Stimulated activated memory B cell treated with anti-CD40 and anti-IgM and Interleukin-4, amounts not matched to agents 10 μg/mL and 1 μg/mL and 100 μg/mL, for 72 hours (primary cell): Measurements from ENCODE around the gene CS.
A peak's percentile ranks its signal among the peaks of the same experiment; 100 is the strongest.

ENCODE experiments used
- ATAC-seq: fragments of 150-1000 bp; cut with Tn5 transposase; 2 replicates; pipeline ENCODE4 v1.10.0; 2021
- H3K27ac Mint-ChIP-seq: one replicate; pipeline ENCODE4 v1.8.0; 2022; ENCODE audit warnings: mild to moderate bottlenecking, mixed read lengths
- H3K27me3 Mint-ChIP-seq: one replicate; pipeline ENCODE4 v1.8.0; 2022; ENCODE audit warnings: mixed read lengths
- H3K36me3 Mint-ChIP-seq: one replicate; pipeline ENCODE4 v1.8.0; 2022; ENCODE audit warnings: mixed read lengths
- H3K4me1 Mint-ChIP-seq: one replicate; pipeline ENCODE4 v1.8.0; 2022; ENCODE audit warnings: mixed read lengths
- H3K4me3 Mint-ChIP-seq: one replicate; pipeline ENCODE4 v1.8.0; 2022; ENCODE audit warnings: mild to moderate bottlenecking, moderate library complexity, mixed read lengths
- H3K9me3 Mint-ChIP-seq: one replicate; pipeline ENCODE4 v1.8.0; 2022; ENCODE audit warnings: mixed read lengths

CS gene

DNA sequence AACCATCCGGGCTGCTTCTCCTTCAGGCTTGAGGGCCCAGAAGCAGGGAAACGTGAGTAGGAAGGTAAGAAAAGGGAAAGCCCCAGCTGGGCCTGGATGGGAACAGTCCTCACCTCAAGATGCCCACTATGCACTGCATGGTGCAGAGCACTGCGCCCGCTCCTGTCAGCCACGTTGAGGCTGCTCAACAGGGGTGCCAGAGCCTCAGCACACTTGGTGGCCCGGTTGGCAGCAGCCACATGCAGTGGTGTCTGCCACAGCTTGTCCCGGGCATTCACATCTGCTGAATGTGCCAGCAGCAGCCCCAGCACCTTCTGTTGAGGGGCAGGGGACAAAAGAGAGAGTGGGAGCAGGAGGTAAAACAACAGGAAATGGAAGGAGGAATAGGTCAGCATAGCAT is 44.5 kb downstream of the CS start:
- H3K36me3 Mint-ChIP-seq = peaks cover 32% of the 10 kb centered on the region
- H3K27ac Mint-ChIP-seq = no peak overlapping the region
- peaks cover 33% of the 10 kb centered on the region for H3K4me1 Mint-ChIP-seq
- H3K4me3 Mint-ChIP-seq = no peak overlapping the region
- no peak for ATAC-seq
- no peaks in the 10 kb centered on the region for H3K9me3 Mint-ChIP-seq
- no peaks in the 10 kb centered on the region for H3K27me3 Mint-ChIP-seq

GRCh38 chr12:56253091-56253490 is 47.0 kb downstream of the CS start:
- Mint-ChIP-seq H3K9me3 (no peaks in the 10 kb centered on the region), H3K36me3 (peaks cover 39% of the 10 kb centered on the region), H3K27ac (no peak overlapping the region)

GRCh38 chr12:56252649-56253048 is 47.5 kb downstream of the CS start:
- Mint-ChIP-seq H3K4me3 (no peak overlapping the region), H3K4me1 (peaks cover 24% of the 10 kb centered on the region), H3K36me3 (peaks cover 40% of the 10 kb centered on the region), H3K27me3 (no peaks in the 10 kb centered on the region), H3K27ac (no peak overlapping the region), H3K9me3 (no peaks in the 10 kb centered on the region)
- ATAC-seq = no peak

More at GRCh38 chr12:56253091-56253490, 47.0 kb downstream of the CS start:
- Mint-ChIP-seq H3K4me1 (peaks cover 24% of the 10 kb centered on the region), H3K4me3 (no peak overlapping the region), H3K27me3 (no peaks in the 10 kb centered on the region)
- no peak for ATAC-seq

DNA sequence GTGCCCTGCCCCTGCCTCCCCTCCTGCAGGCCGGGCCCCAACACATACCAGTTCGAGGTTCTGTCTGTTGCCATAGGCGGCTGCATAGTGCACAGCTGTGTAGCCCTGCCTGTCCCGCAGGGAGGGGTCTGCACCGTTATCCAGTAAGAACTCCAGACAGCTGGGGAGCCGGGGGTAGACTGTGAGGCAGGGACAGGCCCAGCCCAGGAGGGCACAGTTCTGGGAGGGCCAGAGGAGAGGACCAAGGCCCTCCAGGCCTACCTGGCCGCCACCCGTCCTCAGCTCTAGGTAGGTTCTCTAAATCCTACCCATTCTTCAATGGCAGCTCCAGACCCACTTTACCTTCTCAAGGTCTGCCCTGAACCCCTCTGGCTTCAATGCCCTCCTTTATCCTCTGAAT is 51.4 kb downstream of the CS start:
- peaks cover 54% of the 10 kb centered on the region for H3K36me3 Mint-ChIP-seq
- no peak for ATAC-seq
- no peak overlapping the region for H3K4me3 Mint-ChIP-seq
- no peaks in the 10 kb centered on the region for H3K4me1 Mint-ChIP-seq
- no peaks in the 10 kb centered on the region for H3K27me3 Mint-ChIP-seq
- H3K9me3 Mint-ChIP-seq = no peaks in the 10 kb centered on the region
- H3K27ac Mint-ChIP-seq = no peak overlapping the region

DNA sequence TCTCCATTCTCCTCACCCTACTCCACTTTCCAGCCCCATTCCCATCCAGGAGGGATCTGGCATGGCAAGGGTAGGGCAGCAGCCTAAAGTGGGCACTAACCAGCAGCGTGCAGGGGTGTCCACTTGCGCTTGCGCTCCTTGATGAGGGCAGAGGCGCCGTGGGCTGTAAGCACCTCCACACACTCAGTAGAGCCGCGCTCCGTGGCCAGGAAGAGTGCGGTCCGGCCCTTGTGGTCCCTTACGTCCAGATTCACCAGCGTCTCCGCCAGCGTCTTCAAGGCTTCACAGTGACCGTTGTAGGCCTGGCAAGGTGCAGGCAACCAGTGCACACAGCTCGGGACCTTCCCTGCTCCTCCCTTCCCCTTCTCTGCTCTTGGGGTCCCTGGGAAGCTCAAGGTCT is 52.2 kb downstream of the CS start:
- Mint-ChIP-seq H3K4me1 (peaks cover 5% of the 10 kb centered on the region), H3K27me3 (no peaks in the 10 kb centered on the region), H3K9me3 (no peaks in the 10 kb centered on the region), H3K4me3 (no peak overlapping the region), H3K27ac (no peak overlapping the region), H3K36me3 (peaks cover 54% of the 10 kb centered on the region)
- no peak for ATAC-seq

GRCh38 chr12:56244494-56244893 is 55.6 kb downstream of the CS start:
- Mint-ChIP-seq H3K27me3 (no peaks in the 10 kb centered on the region), H3K9me3 (no peaks in the 10 kb centered on the region), H3K4me1 (peaks cover 16% of the 10 kb centered on the region), H3K36me3 (peaks cover 61% of the 10 kb centered on the region), H3K4me3 (no peak overlapping the region), H3K27ac (no peak overlapping the region)
- no peak for ATAC-seq

- no peaks in the 10 kb centered on the region for H3K27me3 Mint-ChIP-seq
- no peak overlapping the region for H3K4me3 Mint-ChIP-seq
- ATAC-seq = no peak
- H3K36me3 Mint-ChIP-seq = peaks cover 54% of the 10 kb centered on the region
- peaks cover 16% of the 10 kb centered on the region for H3K4me1 Mint-ChIP-seq
- H3K9me3 Mint-ChIP-seq = no peaks in the 10 kb centered on the region
- H3K27ac Mint-ChIP-seq = no peak overlapping the region
Measured at GRCh38 chr12:56243731-56244181, 56.4 kb downstream of the CS start.

DNA sequence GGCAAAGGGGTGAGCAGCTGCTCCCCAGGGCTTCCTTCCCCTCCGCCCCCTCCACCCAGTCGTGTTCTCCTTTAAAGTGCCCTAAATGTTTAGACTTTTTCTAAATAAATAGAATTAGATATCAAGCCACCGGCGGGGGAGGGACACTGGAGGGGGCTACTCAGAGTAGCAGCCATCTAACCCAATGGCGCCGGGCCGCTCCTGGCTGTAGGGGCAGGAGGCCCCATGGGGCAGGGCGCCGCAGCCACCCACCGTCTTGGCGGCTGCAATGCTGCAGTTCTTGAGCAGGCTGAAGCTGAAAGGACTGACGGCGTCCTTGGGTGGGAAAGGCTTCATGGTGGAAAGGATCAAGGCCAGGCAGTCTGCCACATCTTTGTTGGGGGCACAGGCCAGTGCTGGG is 57.1 kb downstream of the CS start:
- H3K36me3 Mint-ChIP-seq = peaks cover 53% of the 10 kb centered on the region
- ATAC-seq = peak; percentile 10
- peaks cover 16% of the 10 kb centered on the region for H3K4me1 Mint-ChIP-seq
- no peak overlapping the region for H3K4me3 Mint-ChIP-seq
- peak overlapping the region; percentile 51 for H3K27ac Mint-ChIP-seq
- no peaks in the 10 kb centered on the region for H3K9me3 Mint-ChIP-seq
- no peaks in the 10 kb centered on the region for H3K27me3 Mint-ChIP-seq

DNA sequence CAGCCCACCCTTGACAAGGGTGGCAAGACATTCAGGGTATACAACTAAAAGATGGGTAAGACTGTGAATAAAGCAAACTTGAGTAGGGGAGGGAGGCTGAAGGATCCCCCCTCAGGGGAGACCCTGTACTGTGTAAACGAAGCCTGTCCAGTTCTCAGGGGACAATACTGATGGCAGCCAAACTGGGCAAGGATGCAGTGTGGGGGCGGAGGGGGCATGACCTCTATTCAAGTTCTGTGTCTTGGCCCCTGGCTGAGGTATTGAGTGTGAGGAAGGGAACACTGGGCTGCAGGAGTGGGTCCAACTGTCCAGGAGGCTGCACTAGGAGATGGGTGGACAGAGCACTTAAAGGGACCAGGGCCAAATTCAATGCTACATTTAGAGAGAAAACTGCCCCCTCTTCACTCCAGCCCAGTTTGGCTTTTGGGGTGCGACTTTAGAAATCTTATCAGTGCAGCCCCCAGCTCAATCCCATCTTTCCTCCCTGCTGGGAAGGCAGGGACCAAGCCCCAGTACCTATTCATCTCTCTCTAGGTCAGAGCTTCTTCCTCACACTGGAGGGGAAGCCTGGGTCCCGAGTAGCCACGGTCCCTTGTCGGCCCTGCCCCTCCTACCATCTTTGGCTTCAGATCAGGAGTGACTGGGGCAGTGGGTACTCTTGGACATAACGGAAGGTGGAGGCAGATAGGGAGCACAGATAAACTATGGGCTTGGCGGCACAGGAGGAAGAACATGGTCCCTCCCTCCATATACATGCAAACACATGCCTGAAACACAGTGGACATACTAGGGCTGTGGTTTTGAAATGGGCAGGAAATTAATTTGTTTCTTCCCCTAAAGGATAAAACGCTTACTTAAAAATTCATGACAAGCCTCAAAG is 58.5 kb downstream of the CS start:
- Mint-ChIP-seq H3K27ac (no peak overlapping the region), H3K27me3 (no peaks in the 10 kb centered on the region), H3K4me3 (no peak overlapping the region), H3K4me1 (peaks cover 16% of the 10 kb centered on the region), H3K36me3 (peaks cover 49% of the 10 kb centered on the region), H3K9me3 (no peaks in the 10 kb centered on the region)
- no peak for ATAC-seq

DNA sequence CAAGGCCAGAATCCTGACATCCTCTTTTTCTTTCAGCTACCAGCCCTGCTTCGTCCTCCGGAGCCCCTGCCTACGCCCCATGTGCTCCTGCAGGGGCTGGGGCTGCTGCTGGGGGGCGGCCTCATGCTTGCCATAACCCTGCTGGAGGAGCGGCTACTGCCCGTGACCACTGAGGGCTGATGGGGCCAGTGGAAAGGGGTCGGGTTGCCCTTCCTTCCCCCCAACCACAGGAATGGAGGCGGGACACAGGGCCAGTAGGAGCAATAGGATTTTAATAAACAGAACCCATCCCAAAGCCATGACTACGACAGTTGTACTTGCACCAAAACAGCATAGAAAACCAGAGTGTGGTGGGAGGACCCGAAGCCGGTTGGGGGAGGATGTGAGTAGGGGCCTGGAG is 62.6 kb downstream of the CS start:
- no peaks in the 10 kb centered on the region for H3K9me3 Mint-ChIP-seq
- peaks cover 8% of the 10 kb centered on the region for H3K4me1 Mint-ChIP-seq
- H3K36me3 Mint-ChIP-seq = peaks cover 31% of the 10 kb centered on the region
- H3K27ac Mint-ChIP-seq = no peak overlapping the region
- no peaks in the 10 kb centered on the region for H3K27me3 Mint-ChIP-seq
- no peak for ATAC-seq
- no peak overlapping the region for H3K4me3 Mint-ChIP-seq

DNA sequence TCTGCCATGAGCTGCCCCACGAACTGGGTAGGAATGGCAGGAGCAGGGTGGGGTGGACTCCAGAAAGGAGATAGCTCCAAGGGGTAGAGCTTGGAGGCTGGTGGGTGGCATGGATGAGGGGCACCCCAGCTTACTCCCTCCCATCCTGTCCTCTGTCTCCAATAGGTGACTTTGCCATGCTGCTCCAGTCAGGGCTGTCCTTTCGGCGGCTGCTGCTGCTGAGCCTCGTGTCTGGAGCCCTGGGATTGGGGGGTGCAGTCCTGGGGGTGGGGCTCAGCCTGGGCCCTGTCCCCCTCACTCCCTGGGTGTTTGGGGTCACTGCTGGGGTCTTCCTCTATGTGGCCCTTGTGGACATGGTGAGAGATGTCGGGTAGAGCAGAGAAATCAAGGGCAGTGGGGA is 63.1 kb downstream of the CS start:
- Mint-ChIP-seq H3K9me3 (no peaks in the 10 kb centered on the region), H3K36me3 (peaks cover 25% of the 10 kb centered on the region), H3K27ac (no peak overlapping the region), H3K27me3 (no peaks in the 10 kb centered on the region), H3K4me3 (no peak overlapping the region), H3K4me1 (peaks cover 2% of the 10 kb centered on the region)
- no peak for ATAC-seq

DNA sequence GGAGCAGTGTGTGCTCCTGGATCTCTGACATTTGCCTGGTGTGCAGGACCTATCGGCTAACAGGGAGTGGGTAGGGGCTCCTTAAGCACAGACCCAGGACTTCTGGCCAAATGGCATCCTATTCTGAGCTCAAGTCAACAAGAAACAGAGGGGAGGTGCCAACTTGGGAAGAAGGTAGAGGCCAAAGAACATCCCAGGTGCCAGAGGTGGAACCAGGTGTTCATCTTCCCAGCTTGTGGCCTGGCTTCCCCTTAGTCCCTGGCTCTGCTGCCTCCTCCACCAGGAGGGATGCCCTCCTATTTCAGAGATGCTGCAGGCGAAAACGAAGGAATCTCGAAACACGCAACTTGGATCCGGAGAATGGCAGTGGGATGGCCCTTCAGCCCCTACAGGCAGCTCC is 64.0 kb downstream of the CS start:
- Mint-ChIP-seq H3K27ac (no peak overlapping the region), H3K27me3 (no peaks in the 10 kb centered on the region), H3K4me1 (no peaks in the 10 kb centered on the region), H3K4me3 (no peak overlapping the region), H3K9me3 (no peaks in the 10 kb centered on the region), H3K36me3 (peaks cover 17% of the 10 kb centered on the region)
- no peak for ATAC-seq

DNA sequence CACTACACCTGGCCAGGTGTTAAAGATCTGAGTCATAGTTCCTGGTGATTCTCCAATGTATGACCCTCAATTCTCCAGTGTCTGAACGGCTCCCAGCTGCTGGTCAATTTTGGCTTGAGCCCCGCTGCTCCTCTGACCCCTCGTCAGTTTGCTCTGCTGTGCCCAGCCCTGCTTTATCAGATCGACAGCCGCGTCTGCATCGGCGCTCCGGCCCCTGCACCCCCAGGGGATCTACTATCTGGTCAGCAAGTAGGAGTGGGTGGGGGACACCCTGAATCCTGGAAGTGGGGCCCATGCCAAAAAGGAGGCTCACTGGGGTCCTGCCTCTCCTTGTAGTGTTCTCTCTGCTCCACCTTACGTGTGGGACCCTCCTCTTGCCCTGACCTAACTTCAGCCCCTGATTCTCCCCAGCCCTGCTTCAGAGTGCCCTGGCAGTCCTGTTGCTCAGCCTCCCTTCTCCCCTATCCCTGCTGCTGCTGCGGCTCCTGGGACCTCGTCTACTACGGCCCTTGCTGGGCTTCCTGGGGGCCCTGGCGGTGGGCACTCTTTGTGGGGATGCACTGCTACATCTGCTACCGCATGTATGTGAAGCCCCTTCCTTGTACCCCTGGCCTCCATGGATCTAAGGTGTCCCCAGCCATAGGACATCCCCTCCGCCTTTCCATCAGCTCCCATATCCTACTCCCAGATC is 65.2 kb downstream of the CS start:
- Mint-ChIP-seq H3K27me3 (no peaks in the 10 kb centered on the region), H3K9me3 (no peaks in the 10 kb centered on the region), H3K4me3 (no peak overlapping the region), H3K36me3 (peaks cover 12% of the 10 kb centered on the region), H3K27ac (no peak overlapping the region), H3K4me1 (no peaks in the 10 kb centered on the region)
- no peak for ATAC-seq

- no peak overlapping the region for H3K4me3 Mint-ChIP-seq
- H3K4me1 Mint-ChIP-seq = no peaks in the 10 kb centered on the region
- no peak for ATAC-seq
- no peaks in the 10 kb centered on the region for H3K9me3 Mint-ChIP-seq
- no peak overlapping the region for H3K27ac Mint-ChIP-seq
- peaks cover 6% of the 10 kb centered on the region for H3K36me3 Mint-ChIP-seq
- no peaks in the 10 kb centered on the region for H3K27me3 Mint-ChIP-seq
Measured at GRCh38 chr12:56231184-56231582, 68.9 kb downstream of the CS start.

DNA sequence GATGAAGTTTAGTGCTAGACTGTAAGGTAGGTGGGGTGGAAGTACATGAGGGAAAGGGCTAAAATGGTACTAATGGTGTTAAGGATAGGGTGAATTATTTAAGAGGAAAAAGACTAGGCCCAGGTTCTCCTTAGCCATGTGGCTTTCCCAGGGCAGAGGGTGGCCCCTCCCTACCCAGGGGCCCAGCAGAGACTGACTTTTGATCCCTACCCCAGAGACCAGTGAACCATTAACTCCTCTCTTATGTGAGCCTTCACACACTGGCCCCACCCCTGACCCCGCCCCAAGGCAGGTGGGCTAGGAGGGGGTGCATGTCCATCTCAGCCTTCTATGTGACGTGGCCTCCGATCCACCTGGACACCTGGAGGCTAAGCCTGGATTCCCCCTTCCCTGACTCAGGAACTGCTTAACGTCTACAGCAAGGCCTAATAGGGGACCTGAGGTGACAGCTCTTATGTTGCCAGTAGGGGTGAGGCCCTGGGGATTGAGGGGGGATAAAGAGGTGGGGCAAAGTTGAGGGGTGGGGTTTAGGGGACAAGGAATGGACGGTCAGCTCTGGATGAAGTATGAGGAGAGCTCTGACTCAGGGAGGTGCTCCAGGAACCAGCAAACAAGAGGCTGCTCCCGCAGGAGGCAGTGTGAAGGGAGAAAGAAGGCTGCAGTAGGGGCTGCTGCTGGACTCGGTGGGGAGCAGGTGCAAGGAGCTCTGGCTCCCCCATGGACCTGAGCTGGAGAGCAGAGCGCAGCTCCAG is 69.5 kb downstream of the CS start:
- H3K27ac Mint-ChIP-seq = peak overlapping the region; percentile 6
- no peaks in the 10 kb centered on the region for H3K27me3 Mint-ChIP-seq
- H3K4me1 Mint-ChIP-seq = peaks cover 2% of the 10 kb centered on the region
- ATAC-seq = no peak
- no peak overlapping the region for H3K4me3 Mint-ChIP-seq
- H3K9me3 Mint-ChIP-seq = no peaks in the 10 kb centered on the region
- peaks cover 6% of the 10 kb centered on the region for H3K36me3 Mint-ChIP-seq
